A673 (cell line): ENCODE results near the gene FGD4. TPM values are rescaled to one million over a fixed set of nuclear protein-coding genes. Genes with fewer than 3 reads are reported as not detected.

Experiments used
- BruUV-seq: library from RNA; stranded (reverse); fragments of 400-500 nt; replicated peaks from 2 replicates; lab custom pipeline; 2021; lab: Mats Ljungman, UMichigan
- CTCF ChIA-PET: fragments of 300-600 bp; sonication (Branson Sonifier 250); formaldehyde crosslinking; loops from one replicate; lab custom pipeline; 2022; ENCODE audit warnings: antibody characterized with exemption; lab: Charles Lee
- POLR2A ChIA-PET: fragments of 300-600 bp; sonication (Branson Sonifier 250); formaldehyde crosslinking; loops from one replicate; lab custom pipeline; 2022; ENCODE audit warnings: antibody characterized with exemption; ENCODE audit not compliant: low non-redundant PET; lab: Charles Lee
- DNase-seq: peaks from one replicate; pipeline ENCODE4 v3.0.0-alpha.2; 2015; ENCODE audit warnings: low spot score
- H3K27ac ChIP-seq: fragments of 200-600 bp; sonication (generic); 2 replicates; pipeline ENCODE4 v1.5.1; 2016; ENCODE audit warnings: mixed run types, low read depth, mild to moderate bottlenecking, mixed read lengths, antibody characterized with exemption, low read length; ENCODE audit not compliant: poor library complexity, severe bottlenecking
- H3K27me3 ChIP-seq: fragments of 200-600 bp; sonication (generic); replicated peaks from 2 replicates; pipeline ENCODE4 v1.6.1; 2017; ENCODE audit warnings: mixed run types, low read depth, mild to moderate bottlenecking, mixed read lengths, antibody characterized with exemption, low read length; ENCODE audit not compliant: insufficient read depth, poor library complexity
- H3K36me3 ChIP-seq: fragments of 200-600 bp; sonication (generic); 2 replicates; pipeline ENCODE4 v1.6.1; 2016; ENCODE audit warnings: mixed run types, mild to moderate bottlenecking, mixed read lengths, antibody characterized with exemption, low read length; ENCODE audit not compliant: insufficient read depth, poor library complexity, severe bottlenecking
- H3K4me1 ChIP-seq: fragments of 200-600 bp; sonication (generic); 2 replicates; pipeline ENCODE4 v1.6.1; 2017; ENCODE audit warnings: mixed run types, mild to moderate bottlenecking, mixed read lengths, antibody characterized with exemption, low read length; ENCODE audit not compliant: insufficient read depth, poor library complexity, severe bottlenecking
- H3K4me3 ChIP-seq: fragments of 200-600 bp; sonication (generic); 2 replicates; pipeline ENCODE4 v1.5.1; 2016; ENCODE audit warnings: low read depth, mixed run types, mild to moderate bottlenecking, mixed read lengths, low read length; ENCODE audit not compliant: poor library complexity, severe bottlenecking
- H3K9me3 ChIP-seq: fragments of 200-600 bp; sonication (generic); 2 replicates; pipeline ENCODE4 v1.6.1; 2016; ENCODE audit warnings: mixed run types, low read depth, mild to moderate bottlenecking, mixed read lengths, antibody characterized with exemption, low read length; ENCODE audit not compliant: poor library complexity, severe bottlenecking
- EZH2 ChIP-seq: fragments of 200-600 bp; sonication (generic); IDR thresholded peaks from 2 replicates; pipeline ENCODE4 v1.6.1; 2017; ENCODE audit warnings: borderline replicate concordance, low read depth, mild to moderate bottlenecking, mixed read lengths, antibody characterized with exemption, low read length; ENCODE audit not compliant: poor library complexity, severe bottlenecking
- intact Hi-C: fragments of 100-400 bp; cut with micrococcal nuclease; formaldehyde crosslinking; loops from one replicate; pipeline ENCODE4 v1.10.0; 2022; ENCODE audit not compliant: unreplicated experiment
- total RNA-seq: library from RNA; stranded (reverse); gene quantifications from 2 replicates; pipeline ENCODE4 v1.2.3, GENCODE V29; 2021
- TF ChIP-seq, protein P1 (sequence below): fragments of 300-800, 200-600 bp; sonication (generic); conservative IDR thresholded peaks from 2 replicates; pipeline ENCODE4 v1.5.1; 2017; ENCODE audit warnings: low read depth, mild to moderate bottlenecking, antibody characterized with exemption, low read length, moderate library complexity, mixed read lengths

The FGD4 gene
- total RNA-seq, 1 experiment from 2014 or later, result 21.5 TPM

DNA sequence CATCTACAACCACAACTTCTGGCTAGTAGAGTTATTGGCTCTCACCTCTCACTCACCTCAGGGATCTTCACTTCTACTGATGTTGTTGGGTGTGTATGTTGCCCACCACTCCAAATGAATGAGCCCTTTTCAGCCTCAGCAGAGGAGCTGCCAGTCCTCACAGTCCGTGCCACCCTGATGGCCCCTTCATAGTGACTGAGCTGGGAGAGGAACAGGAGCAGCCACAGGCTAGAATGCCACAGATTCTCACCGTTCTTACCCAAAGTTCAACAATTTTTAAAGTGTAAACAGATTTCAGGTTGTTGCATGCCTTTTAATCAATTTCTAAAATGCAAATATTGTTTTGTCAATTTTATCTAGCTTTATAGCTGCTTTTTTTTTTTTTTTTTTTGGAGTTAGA lies 205.2 kb downstream of the FGD4 start:
- no peaks in the 10 kb centered on the region for H3K9me3 ChIP-seq
- TF ChIP-seq, protein P1, sequence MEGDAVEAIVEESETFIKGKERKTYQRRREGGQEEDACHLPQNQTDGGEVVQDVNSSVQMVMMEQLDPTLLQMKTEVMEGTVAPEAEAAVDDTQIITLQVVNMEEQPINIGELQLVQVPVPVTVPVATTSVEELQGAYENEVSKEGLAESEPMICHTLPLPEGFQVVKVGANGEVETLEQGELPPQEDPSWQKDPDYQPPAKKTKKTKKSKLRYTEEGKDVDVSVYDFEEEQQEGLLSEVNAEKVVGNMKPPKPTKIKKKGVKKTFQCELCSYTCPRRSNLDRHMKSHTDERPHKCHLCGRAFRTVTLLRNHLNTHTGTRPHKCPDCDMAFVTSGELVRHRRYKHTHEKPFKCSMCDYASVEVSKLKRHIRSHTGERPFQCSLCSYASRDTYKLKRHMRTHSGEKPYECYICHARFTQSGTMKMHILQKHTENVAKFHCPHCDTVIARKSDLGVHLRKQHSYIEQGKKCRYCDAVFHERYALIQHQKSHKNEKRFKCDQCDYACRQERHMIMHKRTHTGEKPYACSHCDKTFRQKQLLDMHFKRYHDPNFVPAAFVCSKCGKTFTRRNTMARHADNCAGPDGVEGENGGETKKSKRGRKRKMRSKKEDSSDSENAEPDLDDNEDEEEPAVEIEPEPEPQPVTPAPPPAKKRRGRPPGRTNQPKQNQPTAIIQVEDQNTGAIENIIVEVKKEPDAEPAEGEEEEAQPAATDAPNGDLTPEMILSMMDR, result no peak
- TF ChIP-seq EZH2, result no peak
- no peak overlapping the region for H3K27ac ChIP-seq
- H3K4me1 ChIP-seq, result no peaks in the 10 kb centered on the region
- peaks cover 9% of the 10 kb centered on the region for H3K36me3 ChIP-seq
- H3K4me3 ChIP-seq, result no peak overlapping the region
- ChIA-PET CTCF (no interaction called here), POLR2A (no interaction called here)
- DNase-seq, result no peak
- intact Hi-C loops, result no loop called here
- H3K27me3 ChIP-seq, result no peaks in the 10 kb centered on the region
- no TSS peak for BruUV-seq

DNA sequence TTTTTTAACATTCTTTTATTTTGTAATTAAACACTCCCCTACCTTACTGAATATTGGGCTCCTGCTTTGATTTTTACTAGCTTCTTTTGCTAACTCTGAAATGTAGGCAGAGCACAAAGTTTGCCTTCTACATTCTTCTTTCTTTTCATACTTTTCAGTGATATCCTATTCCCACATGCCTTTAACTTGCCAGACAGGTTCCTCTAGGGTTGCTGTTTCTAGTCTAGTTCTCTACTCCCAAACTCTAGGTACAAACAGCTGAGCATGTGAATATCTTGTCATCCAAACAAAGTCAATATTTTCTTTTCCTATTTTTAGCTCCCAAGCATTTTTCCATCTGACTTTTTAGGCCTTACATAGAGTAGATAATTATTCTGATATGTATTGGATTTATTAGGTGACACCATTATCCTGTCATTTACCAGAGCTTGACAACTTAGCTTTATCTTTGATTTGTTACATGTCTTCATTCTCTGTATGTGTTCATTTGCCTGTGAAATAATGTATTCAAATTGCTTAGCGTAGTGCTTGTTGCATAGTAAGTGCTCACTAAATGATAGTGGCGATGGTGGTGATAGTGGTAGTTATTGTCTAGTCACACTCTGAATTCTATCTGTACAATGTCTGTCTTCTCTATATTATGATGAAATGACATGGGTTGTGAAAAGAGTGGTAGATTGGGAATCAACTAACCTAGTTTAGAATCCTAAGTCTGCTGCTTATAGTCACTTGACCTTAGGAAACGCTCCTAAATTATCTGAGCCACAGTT lies 206.2 kb downstream of the FGD4 start:
- no peak for TF ChIP-seq EZH2
- TF ChIP-seq, protein P1, result no peak
- Histone ChIP-seq H3K36me3 (peaks cover 9% of the 10 kb centered on the region), H3K9me3 (no peaks in the 10 kb centered on the region), H3K27ac (no peak overlapping the region), H3K27me3 (no peaks in the 10 kb centered on the region), H3K4me1 (no peaks in the 10 kb centered on the region), H3K4me3 (no peak overlapping the region)
- BruUV-seq, result no TSS peak
- CTCF ChIA-PET, result no interaction called here
- no peak for DNase-seq
- POLR2A ChIA-PET, result no interaction called here
- intact Hi-C loops, result no loop called here

DNA sequence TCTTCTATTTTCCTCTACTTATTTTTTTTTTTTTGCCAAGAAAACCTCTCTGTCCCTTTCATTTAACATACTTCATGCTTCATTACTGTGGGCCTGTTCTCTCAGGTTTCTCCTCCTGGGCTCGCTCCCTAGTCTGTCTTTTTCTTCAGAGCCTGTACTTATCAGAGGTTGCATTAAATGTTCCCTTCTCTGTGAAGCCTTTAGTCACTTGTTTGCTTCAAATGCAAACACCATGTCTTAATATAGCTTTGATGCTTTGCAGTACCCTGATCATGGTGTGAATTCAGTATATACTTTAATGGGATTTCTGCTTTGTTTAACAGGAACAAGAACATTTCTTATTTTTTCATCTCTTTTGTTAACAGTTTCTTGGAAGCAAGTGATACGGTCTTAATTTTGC lies 207.1 kb downstream of the FGD4 start:
- Histone ChIP-seq H3K36me3 (peaks cover 9% of the 10 kb centered on the region), H3K27me3 (no peaks in the 10 kb centered on the region), H3K4me1 (no peaks in the 10 kb centered on the region), H3K9me3 (no peaks in the 10 kb centered on the region), H3K4me3 (no peak overlapping the region), H3K27ac (no peak overlapping the region)
- TF ChIP-seq EZH2, result no peak
- TF ChIP-seq, protein P1, result no peak
- intact Hi-C loops, result no loop called here
- POLR2A ChIA-PET, result no interaction called here
- BruUV-seq, result no TSS peak
- no peak for DNase-seq
- CTCF ChIA-PET, result no interaction called here
